HFFc6 (cell line): Measurements from ENCODE around the gene CPLANE2. TPM values are rescaled to one million over a fixed set of nuclear protein-coding genes. Genes with fewer than 3 reads are reported as not detected.
"Not testable (repeated sequence)": the region's sequence is repeated elsewhere in the genome, so short reads cannot be mapped to it uniquely, and the experiment has no call there.

Source experiments
- DNase-seq: peaks from one replicate; pipeline ENCODE4 v3.0.0-alpha.2; 2018
- H3K27ac Mint-ChIP-seq: 2 replicates; pipeline ENCODE4 v1.8.0; 2020; ENCODE audit warnings: mild to moderate bottlenecking, mixed read lengths
- H3K27me3 Mint-ChIP-seq: 2 replicates; pipeline ENCODE4 v1.8.0; 2021; ENCODE audit warnings: mild to moderate bottlenecking, moderate library complexity, mixed read lengths; ENCODE audit not compliant: insufficient read depth
- H3K36me3 Mint-ChIP-seq: 2 replicates; pipeline ENCODE4 v1.8.0; 2021; ENCODE audit warnings: low read depth, mixed read lengths
- H3K4me1 Mint-ChIP-seq: 2 replicates; pipeline ENCODE4 v1.8.0; 2020; ENCODE audit warnings: low read depth, mixed read lengths
- H3K4me3 Mint-ChIP-seq: 2 replicates; pipeline ENCODE4 v1.8.0; 2020; ENCODE audit warnings: mild to moderate bottlenecking, moderate library complexity, mixed read lengths
- H3K9me3 Mint-ChIP-seq: 2 replicates; pipeline ENCODE4 v1.8.0; 2020; ENCODE audit warnings: mild to moderate bottlenecking, mixed read lengths
- CTCF ChIP-seq: fragments of 200-600 bp; sonication (generic); IDR thresholded peaks from 2 replicates; pipeline ENCODE4 v1.5.0; 2021; ENCODE audit warnings: antibody characterized with exemption, mild to moderate bottlenecking
- total RNA-seq, 6 experiments: library from RNA; stranded (reverse); fragmentation: NEBNext Ultra II Directional; extraction: Animal tissue kit (Norgen Biotek cat#: 25700); gene quantifications; 2 replicates in 1 of 6; 3 replicates in 5 of 6; pipeline ENCODE4 v1.2.3, GENCODE V29; 2021

The CPLANE2 gene
- total RNA-seq, 6 experiments from 2014 or later: 6.5 to 11.8 (median 7.5) TPM

- TF ChIP-seq CTCF: no peak
- Mint-ChIP-seq H3K4me3 (no peak overlapping the region), H3K36me3 (no peaks in the 10 kb centered on the region), H3K27me3 (peaks cover 5% of the 10 kb centered on the region; the same call in 1 of the 2 replicates), H3K9me3 (no peaks in the 10 kb centered on the region), H3K27ac (no peak overlapping the region; the same call in 1 of the 2 replicates), H3K4me1 (no peaks in the 10 kb centered on the region)
- DNase-seq: no peak
These were observed 37.9 kb downstream of the CPLANE2 start for GRCh38 chr1:16199157-16199501.

GRCh38 chr1:16198444-16199156 is 38.4 kb downstream of the CPLANE2 start:
- no peak for DNase-seq
- Mint-ChIP-seq H3K27ac (no peak overlapping the region; the same call in 1 of the 2 replicates), H3K36me3 (no peaks in the 10 kb centered on the region), H3K9me3 (no peaks in the 10 kb centered on the region), H3K4me1 (no peaks in the 10 kb centered on the region), H3K27me3 (peaks cover 5% of the 10 kb centered on the region; the same call in 1 of the 2 replicates), H3K4me3 (no peak overlapping the region)
- TF ChIP-seq CTCF: no peak

- no peak for DNase-seq
- Mint-ChIP-seq H3K4me1 (no peaks in the 10 kb centered on the region), H3K27me3 (peaks cover 3% of the 10 kb centered on the region; the same call in 1 of the 2 replicates), H3K4me3 (no peak overlapping the region), H3K36me3 (no peaks in the 10 kb centered on the region), H3K27ac (no peak overlapping the region), H3K9me3 (no peaks in the 10 kb centered on the region)
- no peak for TF ChIP-seq CTCF
These were observed 40.1 kb downstream of the CPLANE2 start for GRCh38 chr1:16196874-16197273.

GRCh38 chr1:16196139-16196538 is 40.8 kb downstream of the CPLANE2 start:
- H3K4me3 Mint-ChIP-seq: not testable (repeated sequence)

GRCh38 chr1:16195518-16195905 is 41.5 kb downstream of the CPLANE2 start:
- H3K4me1 Mint-ChIP-seq: peaks cover 3% of the 10 kb centered on the region; the same call in 1 of the 2 replicates
- H3K9me3 Mint-ChIP-seq: no peaks in the 10 kb centered on the region
- no peaks in the 10 kb centered on the region for H3K36me3 Mint-ChIP-seq
- no peaks in the 10 kb centered on the region for H3K27me3 Mint-ChIP-seq
- no peak overlapping the region for H3K27ac Mint-ChIP-seq
- H3K4me3 Mint-ChIP-seq: no peak overlapping the region
- no peak for DNase-seq
- TF ChIP-seq CTCF: no peak

More at GRCh38 chr1:16196139-16196538, 40.8 kb downstream of the CPLANE2 start:
- not testable (repeated sequence) for H3K9me3 Mint-ChIP-seq, DNase-seq, H3K27me3 Mint-ChIP-seq, H3K4me1 Mint-ChIP-seq, H3K27ac Mint-ChIP-seq, H3K36me3 Mint-ChIP-seq

- Mint-ChIP-seq H3K4me3 (no peak overlapping the region), H3K27ac (no peak overlapping the region), H3K36me3 (no peaks in the 10 kb centered on the region), H3K27me3 (no peaks in the 10 kb centered on the region), H3K4me1 (peaks cover 35% of the 10 kb centered on the region), H3K9me3 (no peaks in the 10 kb centered on the region)
- TF ChIP-seq CTCF: no peak
- no peak for DNase-seq
These were observed 45.0 kb downstream of the CPLANE2 start for GRCh38 chr1:16191916-16192546.
